ENCODE measurements around the gene DPF3. TPM values are rescaled to one million over a fixed set of nuclear protein-coding genes. Genes with fewer than 3 reads are reported as not detected.

DPF3 gene
- total RNA-seq, 4 donors from 2014 or later: 0.39 to 3.4 (median 1.6) TPM

DNA sequence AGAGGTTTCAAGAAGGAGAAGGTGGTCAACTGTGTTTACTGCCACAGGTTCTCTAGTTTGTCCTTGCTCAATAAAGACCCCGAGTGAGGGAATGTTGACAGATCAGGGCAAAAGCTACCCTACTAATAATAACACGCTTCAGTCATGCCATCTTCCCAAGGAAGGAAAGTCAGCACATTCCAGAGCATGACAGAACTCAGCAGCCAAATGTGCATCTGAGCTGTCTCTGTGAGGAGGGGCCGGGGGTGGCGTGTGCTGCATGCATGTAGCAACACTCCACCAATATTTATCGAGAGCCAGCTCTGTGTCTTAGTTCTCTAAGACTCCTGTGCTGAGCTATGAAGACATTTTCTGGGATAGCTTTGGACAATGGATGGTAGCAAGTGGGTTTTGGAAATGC, 260.4 kb downstream of the DPF3 start:
- Histone ChIP-seq H3K9me3 (no peaks in the 10 kb centered on the region), H3K4me3 (no peak overlapping the region), H3K4me1 (no peaks in the 10 kb centered on the region), H3K27ac (no peak overlapping the region), H3K36me3 (no peaks in the 10 kb centered on the region), H3K27me3 (no peaks in the 10 kb centered on the region)
- 46% methylated on average over 5 of the region's 5 CpGs for WGBS
- TF ChIP-seq POLR2AphosphoS5 (IDR thresholded peaks at IDR 0.05) (no peak), POLR2A (IDR thresholded peaks at IDR 0.05) (no peak)
- no peak for DNase-seq (ENCODE audit: low spot score in 2 of 2)

DNA sequence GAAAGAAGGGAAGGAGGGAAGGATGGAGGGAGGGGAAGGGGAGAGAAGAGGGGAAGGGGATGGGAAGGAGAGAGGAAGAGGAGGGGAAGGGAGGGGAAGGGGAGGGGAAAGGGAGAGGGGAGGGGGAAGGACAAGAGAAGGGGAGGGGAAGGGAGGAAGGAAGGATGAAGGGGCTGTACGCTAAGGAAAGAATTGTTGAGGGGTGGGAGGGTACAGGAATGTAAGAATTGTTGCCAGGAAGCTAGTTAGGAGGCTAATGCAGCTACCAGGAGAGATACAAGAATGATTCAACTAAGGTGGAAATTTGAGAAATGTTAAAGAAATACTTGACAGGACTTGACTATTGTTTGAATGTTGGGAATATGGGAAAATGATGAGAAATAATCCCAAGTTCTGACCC, 261.2 kb downstream of the DPF3 start:
- no peaks in the 10 kb centered on the region for H3K27me3 ChIP-seq
- TF ChIP-seq, protein P1, sequence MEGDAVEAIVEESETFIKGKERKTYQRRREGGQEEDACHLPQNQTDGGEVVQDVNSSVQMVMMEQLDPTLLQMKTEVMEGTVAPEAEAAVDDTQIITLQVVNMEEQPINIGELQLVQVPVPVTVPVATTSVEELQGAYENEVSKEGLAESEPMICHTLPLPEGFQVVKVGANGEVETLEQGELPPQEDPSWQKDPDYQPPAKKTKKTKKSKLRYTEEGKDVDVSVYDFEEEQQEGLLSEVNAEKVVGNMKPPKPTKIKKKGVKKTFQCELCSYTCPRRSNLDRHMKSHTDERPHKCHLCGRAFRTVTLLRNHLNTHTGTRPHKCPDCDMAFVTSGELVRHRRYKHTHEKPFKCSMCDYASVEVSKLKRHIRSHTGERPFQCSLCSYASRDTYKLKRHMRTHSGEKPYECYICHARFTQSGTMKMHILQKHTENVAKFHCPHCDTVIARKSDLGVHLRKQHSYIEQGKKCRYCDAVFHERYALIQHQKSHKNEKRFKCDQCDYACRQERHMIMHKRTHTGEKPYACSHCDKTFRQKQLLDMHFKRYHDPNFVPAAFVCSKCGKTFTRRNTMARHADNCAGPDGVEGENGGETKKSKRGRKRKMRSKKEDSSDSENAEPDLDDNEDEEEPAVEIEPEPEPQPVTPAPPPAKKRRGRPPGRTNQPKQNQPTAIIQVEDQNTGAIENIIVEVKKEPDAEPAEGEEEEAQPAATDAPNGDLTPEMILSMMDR (IDR thresholded peaks at IDR 0.05): no peak
- TF ChIP-seq POLR2A (IDR thresholded peaks at IDR 0.05) (no peak), POLR2AphosphoS5 (IDR thresholded peaks at IDR 0.05) (no peak), EP300 (IDR thresholded peaks at IDR 0.05) (no peak)
- no peak overlapping the region for H3K4me3 ChIP-seq
- no peaks in the 10 kb centered on the region for H3K36me3 ChIP-seq
- WGBS: 64% methylated on average over 1 of the region's 1 CpG
- H3K27ac ChIP-seq: no peak overlapping the region
- no peaks in the 10 kb centered on the region for H3K9me3 ChIP-seq
- no peak for DNase-seq (ENCODE audit: low spot score in 2 of 2)
- H3K4me1 ChIP-seq: no peaks in the 10 kb centered on the region

DNA sequence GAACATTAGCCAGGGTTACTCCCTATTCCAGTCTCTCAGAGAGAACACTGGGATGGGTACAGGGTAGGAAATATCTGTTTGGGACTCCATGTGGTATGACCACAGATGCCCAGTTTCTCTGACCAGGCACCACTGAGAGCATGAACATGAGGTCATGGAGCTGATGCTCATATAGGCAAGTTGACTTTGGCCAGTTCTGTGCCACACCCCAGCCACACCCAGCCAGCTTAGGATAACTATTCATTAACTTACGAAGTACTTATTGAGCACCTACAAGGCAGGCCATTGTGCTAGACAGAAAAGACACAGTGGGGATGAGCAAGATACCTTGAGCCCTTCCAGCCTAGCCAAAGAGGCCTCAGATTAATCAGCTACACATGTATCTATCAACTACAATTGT, 262.5 kb downstream of the DPF3 start:
- Histone ChIP-seq H3K27ac (no peak overlapping the region), H3K4me1 (no peaks in the 10 kb centered on the region), H3K4me3 (no peak overlapping the region), H3K27me3 (no peaks in the 10 kb centered on the region), H3K9me3 (no peaks in the 10 kb centered on the region), H3K36me3 (no peaks in the 10 kb centered on the region)
- peak in 1 of 2 donors; percentile 26 for DNase-seq (ENCODE audit: low spot score in 2 of 2)
- 86% methylated on average over 1 of the region's 1 CpG for WGBS
- TF ChIP-seq, protein P1 (IDR thresholded peaks at IDR 0.05): no peak
- no peak for TF ChIP-seq POLR2A (IDR thresholded peaks at IDR 0.05)
- no peak for TF ChIP-seq POLR2AphosphoS5 (IDR thresholded peaks at IDR 0.05)
- TF ChIP-seq EP300 (IDR thresholded peaks at IDR 0.05): no peak

DNA sequence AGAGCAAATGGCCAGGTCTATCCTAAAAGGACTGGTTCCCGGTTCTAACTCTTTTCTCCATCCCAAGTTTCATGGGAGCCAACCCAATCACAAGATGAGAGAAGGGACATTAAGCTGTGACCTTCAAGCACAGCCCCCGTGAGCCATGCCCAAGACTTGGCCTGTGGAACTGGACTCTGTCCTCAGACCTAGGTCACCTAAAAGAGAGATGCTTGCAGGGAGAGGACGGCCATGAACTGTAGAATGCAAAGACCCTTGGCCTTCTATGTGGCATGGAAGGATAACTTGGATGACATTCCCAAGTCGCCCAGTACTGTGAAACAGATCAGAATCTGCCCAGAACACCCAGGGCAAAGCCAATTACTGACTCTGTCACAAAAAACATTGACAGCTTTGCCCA, 263.5 kb downstream of the DPF3 start:
- no peaks in the 10 kb centered on the region for H3K4me1 ChIP-seq
- H3K9me3 ChIP-seq: no peaks in the 10 kb centered on the region
- WGBS: 98% methylated on average over 4 of the region's 4 CpGs
- no peak overlapping the region for H3K4me3 ChIP-seq
- no peak overlapping the region for H3K27ac ChIP-seq
- TF ChIP-seq, protein P1 (IDR thresholded peaks at IDR 0.05): no peak
- TF ChIP-seq POLR2AphosphoS5 (IDR thresholded peaks at IDR 0.05): no peak
- no peak for TF ChIP-seq EP300 (IDR thresholded peaks at IDR 0.05)
- TF ChIP-seq POLR2A (IDR thresholded peaks at IDR 0.05): no peak
- DNase-seq (ENCODE audit: low spot score in 2 of 2): peak in 1 of 2 donors; percentile 16
- no peaks in the 10 kb centered on the region for H3K27me3 ChIP-seq
- no peaks in the 10 kb centered on the region for H3K36me3 ChIP-seq

DNA sequence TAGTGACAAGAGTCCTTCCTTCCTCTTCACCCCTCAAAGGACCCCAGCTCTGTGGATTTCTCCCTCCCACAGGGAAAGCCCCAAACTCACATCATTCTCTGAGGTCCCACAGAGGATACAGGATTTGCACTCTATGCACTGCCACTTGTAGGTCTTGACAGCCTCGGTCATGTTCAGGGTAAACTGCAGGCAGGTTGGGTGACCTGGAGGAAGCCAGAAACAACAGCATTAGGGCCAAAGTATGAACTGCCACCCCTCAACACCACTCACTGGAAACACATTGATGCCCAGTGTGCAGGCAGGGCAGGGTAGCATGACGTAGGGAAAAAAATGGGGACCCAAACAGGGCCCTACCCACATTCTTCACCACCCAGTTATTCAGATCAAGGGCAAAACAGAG, 264.4 kb downstream of the DPF3 start:
- TF ChIP-seq POLR2AphosphoS5 (IDR thresholded peaks at IDR 0.05) (no peak), POLR2A (IDR thresholded peaks at IDR 0.05) (no peak), EP300 (IDR thresholded peaks at IDR 0.05) (no peak)
- TF ChIP-seq, protein P1 (IDR thresholded peaks at IDR 0.05): no peak
- peak; percentile 4 to 29 for DNase-seq (ENCODE audit: low spot score in 2 of 2)
- 85% methylated on average over 2 of the region's 2 CpGs for WGBS

DNA sequence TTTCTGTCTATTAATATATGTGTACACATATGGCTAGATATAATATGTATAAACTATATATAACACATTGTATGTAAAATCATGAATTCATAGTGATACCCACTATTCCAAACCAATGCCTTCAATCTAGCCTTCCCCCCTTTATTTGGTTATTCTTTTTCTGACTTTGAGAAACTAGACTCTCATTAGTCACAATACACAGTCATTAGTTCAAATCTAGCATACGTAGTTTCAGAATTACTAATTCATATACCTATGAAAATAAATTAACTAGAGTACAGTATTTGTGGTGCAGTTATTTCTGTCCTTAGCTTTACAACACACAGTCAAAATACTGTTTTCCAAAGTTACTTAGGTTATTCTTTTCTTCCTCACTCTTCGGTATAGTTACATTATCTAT, 268.2 kb downstream of the DPF3 start:
- no peaks in the 10 kb centered on the region for H3K36me3 ChIP-seq
- H3K9me3 ChIP-seq: no peaks in the 10 kb centered on the region
- TF ChIP-seq POLR2AphosphoS5 (IDR thresholded peaks at IDR 0.05) (no peak), EP300 (IDR thresholded peaks at IDR 0.05) (no peak), POLR2A (IDR thresholded peaks at IDR 0.05) (no peak)
- TF ChIP-seq, protein P1 (IDR thresholded peaks at IDR 0.05): no peak
- H3K4me1 ChIP-seq: no peaks in the 10 kb centered on the region
- H3K27ac ChIP-seq: no peak overlapping the region
- no peak for DNase-seq (ENCODE audit: low spot score in 2 of 2)
- H3K4me3 ChIP-seq: no peak overlapping the region
- WGBS: 94% methylated on average over 2 of the region's 2 CpGs
- no peaks in the 10 kb centered on the region for H3K27me3 ChIP-seq

More for the DNA sequence above, 264.4 kb downstream of the DPF3 start:
- Histone ChIP-seq H3K4me1 (no peaks in the 10 kb centered on the region), H3K27ac (no peak overlapping the region), H3K9me3 (no peaks in the 10 kb centered on the region), H3K27me3 (no peaks in the 10 kb centered on the region), H3K36me3 (no peaks in the 10 kb centered on the region), H3K4me3 (no peak overlapping the region)

Data from suprapubic skin (tissue), 4 donors.